ENCODE measurements around the gene ARHGEF18.

The ARHGEF18 gene

DNA sequence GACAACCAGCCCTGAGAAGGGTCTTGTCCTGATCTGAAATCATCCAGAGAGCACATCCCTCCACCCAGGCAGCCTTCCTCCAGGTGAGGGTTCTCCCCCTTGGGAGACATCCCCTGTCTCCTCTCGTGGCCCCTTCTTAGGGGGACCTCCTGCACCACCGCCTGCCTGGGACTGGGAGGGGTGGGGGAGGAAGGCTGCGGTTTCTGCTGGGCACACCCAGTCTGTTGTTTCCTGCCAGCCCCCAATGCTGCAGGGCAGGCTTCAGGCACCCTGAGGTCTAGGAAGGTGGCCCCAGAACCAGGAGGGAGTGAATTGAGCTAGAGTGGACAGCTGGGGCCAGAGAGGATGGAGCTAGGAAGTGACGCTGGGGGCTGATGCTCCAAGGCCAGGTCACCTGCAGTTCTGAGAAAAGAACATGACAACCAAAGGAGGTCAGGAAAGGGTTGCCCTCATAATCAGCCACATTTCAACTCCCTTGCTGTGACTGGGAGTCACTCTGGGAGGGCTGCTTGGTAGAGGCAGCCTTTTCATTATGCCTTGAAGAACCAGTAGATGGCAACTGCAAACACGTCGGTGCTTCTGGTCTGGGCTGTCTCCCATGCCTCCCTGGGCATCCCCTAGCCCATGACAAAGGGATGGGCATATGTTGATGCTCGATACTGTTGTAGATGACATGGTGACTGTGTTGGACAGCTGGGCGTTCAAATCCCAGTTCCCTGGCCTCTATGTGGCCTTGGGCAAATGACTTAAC is 1.4 kb downstream of the ARHGEF18 start:
- DNase-seq: no peak

DNA sequence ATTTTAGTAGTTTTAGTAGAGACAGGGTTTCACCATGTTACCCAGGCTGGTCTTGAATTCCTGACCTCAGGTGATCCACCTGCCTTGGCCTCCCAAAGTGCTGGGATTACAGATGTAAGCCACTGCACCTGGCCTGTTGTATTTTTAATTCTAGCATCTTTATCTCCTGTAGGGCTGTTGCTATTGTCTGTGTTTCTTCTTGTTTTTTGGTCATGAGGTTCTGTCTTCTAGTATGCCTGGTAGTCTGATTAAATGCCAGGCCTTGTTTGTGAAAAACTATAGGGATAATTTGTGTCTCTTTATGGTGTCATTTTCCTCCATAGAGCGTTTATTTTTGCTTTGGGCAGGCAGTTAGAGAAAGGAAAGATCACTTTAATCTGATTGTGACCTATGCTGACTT is 3.1 kb downstream of the ARHGEF18 start:
- no peak for DNase-seq

DNA sequence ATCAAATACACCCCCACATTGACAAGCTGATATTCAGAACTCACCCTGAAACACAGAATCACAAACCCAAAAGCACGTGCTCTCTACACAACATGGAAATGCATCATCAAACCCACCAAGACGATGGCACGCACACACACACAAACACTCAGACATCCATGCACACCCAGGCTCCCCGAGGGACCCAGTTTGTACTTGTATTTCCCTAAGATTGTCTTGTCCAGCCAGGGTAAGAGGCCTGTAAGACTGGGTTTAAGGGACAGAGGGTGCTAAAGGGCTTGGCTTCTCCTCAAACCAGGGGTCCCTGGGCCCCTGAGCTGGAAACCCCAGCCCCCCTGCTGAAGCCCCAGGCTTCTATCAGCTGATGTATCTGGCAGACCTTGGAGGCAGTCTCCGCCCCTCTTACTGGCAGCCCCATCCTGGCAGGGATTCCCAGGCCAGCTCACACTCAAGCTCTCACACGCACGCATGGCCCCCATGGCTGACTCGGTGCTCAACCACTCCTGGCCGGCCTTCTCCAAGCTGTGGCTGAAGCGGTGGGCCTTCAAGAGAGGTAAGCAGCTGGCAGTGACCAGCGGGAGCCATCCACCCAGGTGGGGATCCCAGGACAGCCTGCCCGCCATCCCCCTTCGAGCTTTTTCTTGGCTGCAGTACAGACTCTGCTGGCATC is 6.5 kb downstream of the ARHGEF18 start:
- no peak for DNase-seq

DNA sequence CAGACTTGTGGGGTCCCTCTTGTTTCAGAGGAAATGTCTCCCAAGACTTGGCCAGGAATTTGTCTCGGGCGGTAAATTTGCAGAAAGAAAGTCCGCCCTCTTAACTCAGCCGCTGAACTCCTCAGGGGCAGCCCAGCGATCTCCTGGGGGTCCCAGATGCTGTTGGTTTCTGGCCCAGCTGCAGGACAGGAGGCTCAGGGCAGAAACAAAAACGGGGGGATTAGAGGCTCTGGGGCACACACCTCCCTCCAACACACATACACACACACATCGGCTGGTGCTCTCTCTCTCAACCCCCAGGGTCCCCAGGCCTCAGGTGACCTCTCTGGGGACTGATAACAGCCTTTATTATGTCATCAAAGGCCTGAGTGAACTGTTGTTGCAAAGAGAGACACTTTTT is 7.1 kb downstream of the ARHGEF18 start:
- DNase-seq: no peak

DNA sequence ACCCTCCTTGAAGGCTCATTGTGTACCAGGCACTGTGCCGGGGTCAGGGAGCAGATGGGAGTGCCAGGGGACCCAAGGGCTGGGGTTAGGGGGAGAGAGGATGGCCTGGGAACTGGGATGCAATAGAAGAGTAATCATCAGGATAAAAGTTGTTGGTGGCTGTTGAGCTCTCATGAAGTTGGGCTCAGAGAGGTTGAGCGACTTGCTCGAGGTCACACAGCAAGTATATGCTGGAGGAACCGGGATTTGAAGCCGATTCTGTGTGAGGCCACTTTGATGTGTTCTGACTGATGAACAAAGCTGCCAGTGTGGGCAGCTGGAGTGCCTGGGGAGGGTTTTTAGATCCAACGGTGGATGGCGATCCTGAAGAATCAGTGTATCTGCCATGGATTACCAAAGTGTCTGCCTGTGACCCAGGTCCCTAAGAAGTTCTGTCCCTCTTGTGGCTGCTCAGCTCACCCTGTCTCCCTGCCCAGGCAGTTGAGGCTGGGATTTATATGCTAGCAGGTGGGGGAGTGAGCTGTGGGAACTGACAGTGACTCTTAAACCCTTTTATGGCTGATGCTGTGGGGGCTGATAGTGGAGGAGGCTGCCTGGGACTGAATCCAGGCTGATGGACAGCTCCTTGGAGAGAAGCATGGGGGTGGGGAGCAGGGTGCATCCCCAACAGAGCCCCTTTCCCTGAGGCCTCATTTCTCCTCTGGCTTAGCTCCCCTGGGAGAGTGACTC is 8.3 kb downstream of the ARHGEF18 start:
- DNase-seq: no peak

DNA sequence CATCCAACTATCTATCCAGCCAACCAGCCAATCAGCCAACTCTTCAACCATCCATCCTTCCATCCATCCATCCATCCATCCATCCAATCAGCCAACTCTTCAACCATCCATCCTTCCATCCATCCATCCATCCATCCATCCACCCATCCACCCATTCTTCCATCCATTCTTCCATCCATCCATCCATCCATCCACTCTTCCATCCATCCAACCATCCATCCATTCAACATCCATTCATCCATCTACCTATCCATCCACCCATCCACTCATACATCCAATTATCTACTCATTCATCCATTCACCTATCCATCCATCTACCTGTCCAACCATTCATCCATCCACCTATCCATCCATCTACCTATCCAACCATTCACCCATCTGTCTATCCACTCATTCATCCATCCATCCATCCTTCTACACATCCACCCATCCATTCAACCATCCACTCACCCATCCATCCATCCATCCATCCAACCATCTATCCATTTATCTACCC is 9.4 kb downstream of the ARHGEF18 start:
- no peak for DNase-seq

DNA sequence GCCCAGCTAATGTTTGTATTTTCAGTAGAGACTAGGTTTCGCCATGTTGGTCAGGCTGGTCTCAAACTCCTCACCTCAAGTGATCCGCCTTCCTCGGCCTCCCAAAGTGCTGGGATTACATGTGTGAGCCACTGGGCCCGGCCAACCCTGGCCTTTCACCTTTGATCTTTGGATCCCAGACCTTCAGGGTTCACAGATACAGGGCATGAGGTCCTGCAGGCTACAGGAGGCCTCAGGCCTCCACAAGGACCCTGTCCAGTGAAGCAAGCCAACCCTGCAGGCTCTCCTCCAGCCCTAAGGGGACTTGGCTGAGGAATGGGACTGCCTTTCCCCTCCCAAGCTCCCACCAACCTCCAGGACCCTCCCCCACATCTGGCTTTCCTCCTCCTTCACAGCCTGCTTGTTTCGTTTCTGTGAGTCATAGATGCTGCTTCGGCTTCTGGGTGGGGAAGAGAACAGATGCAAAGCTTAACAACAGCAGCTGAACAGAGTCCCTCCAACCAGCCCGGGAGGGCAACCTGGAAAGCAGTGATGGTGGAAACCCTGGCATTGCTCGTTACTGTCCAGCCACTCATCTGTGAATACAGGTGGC is 11.8 kb downstream of the ARHGEF18 start:
- DNase-seq: no peak

DNA sequence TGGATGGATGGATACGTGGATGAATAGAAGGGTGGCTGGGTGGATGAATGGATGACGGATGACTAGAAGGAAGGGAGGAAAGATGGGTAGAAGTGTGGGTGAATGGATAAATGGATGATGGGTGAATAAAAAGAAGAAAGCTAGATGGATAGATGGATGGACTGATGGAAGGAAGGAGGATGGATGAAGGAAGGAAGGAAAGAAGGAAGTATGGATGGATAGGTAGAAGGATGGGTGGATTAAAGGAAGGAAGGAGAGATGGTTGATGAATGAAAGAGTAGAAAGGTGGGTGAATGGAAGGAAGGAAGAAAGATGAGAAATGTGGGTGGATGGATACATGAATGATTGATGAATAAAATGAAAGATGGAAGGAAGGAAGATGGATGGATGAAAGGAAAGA is 14.5 kb downstream of the ARHGEF18 start:
- no peak for DNase-seq

DNA sequence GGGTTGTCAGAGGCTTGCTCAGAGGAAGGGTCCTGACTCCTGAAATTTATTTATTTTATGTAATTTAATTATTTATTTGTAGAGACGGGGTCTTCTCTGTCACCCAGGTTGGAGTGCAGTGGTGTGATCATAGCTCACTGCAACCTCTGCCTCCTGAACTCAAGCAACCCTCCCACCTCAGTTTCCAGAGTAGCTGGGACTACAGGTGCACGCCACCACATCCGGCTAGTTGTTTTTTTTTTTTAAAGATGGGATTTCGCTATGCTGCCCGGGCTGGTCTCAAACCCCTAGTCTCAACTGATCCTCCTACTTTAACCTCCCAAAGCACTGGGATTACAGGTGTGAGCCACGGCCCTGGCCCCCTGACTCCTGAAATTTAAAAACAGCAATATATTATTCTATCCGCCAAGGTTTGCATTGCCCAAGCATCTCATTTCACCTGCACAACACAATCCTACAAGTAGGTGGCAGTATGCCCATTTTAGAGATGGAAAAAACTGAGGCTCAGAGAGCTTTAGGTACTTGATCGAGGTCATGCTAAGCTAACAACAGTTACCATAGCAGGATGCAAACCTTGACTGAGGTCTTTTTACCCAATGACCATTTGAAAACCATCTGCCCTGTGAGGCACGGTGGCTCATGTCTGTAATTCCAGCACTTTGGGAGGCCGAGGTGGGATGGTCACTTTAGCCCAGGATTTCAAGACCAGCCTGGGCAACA is 18.1 kb downstream of the ARHGEF18 start:
- peak; percentile 46 for DNase-seq

DNA sequence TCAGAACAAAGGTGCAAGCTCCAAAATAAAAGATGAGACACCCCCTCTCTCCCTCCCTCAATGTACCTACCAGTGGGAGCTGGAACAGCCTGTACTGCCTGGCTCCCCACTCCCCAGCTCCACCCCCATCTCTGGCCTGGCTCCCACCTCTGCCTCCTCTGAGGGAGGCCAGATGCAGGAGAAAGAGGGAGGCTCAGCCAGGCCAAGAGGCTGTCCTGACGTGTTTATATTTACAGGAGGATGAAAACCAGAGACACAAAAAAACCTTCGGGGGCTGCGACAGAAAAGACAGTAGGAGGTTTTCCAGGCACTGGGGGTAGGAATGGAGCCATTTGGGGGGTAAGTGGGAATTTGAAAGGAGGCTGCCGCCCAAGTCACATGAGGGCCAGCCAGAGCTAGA is 19.7 kb downstream of the ARHGEF18 start:
- DNase-seq: no peak

DNA sequence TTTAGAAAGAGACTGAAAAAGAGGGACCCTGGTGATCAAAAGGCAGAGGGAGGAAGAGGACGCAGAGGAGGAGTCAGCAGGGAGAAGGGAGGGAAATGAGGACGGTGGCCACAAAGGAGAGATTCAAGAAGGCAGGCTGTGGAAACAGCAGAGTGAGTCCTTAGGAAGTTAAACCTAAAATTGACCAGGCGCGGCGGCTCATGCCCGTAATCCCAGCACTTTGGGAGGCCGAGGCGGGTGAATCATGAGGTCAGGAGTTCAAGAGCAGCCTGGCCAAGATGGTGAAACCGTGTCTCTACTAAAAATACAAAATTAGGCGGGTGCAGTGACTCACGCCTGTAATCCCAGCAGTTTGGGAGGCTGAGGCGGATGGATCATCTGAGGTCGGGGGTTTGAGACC is 20.1 kb downstream of the ARHGEF18 start:
- DNase-seq: peak; percentile 20

DNA sequence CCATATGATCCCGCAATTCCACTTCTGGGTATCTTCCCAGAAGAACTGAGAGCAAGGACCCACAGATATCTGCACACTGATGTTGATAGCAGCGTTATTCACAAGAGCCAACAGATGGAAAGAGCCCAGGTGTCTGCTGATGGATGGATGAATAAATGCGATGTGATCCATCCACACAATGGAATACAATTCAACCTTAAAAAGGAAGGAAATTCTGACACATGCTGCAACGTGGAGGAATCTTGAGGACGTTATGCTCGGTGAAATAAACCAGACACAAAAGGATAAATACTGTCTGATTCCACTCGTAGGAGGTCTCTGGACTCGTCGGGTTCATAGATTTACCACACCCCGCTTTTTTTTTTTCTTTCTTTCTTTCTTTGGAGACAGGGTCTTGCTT is 21.8 kb downstream of the ARHGEF18 start:
- no peak for DNase-seq

DNA sequence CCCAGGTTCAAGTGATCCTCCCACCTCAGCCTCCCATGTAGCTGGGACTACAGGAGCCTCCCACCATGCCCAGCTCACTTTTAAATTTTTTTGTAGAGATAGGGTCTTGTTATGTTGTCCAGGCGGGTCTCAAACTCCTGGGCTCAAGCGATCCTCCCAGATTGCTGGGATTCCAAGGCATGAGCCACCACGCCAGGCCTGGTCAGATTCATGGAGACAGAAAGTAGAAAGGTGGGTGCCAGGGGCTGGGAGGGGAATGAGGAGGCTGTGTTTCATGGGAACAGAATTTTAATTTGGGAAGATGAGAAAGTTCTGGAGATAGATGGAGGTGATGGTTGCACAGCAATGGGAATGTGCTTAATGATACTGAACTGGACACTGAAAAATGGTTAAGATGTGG is 22.3 kb downstream of the ARHGEF18 start:
- DNase-seq: no peak

DNA sequence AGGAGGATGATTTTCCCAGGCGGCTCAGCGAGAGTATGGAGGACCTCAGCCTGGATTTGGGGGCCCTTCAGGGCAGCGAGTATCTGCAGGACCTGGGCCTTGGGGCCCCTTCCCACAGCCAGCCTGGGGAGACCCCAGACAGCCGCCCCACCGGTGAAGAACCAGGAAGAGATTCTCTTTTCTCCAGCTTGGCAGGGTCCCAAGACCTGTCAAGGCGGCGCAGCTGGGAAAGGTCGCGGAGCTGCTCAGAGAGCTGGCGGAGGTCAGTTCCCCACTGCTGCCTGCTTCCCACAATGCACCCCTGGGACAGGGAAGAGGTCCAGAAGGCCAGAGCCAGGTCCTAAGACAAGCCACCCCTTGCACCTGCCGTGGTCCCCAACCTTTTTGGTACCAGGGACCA is 24.1 kb downstream of the ARHGEF18 start:
- no peak for DNase-seq

DNA sequence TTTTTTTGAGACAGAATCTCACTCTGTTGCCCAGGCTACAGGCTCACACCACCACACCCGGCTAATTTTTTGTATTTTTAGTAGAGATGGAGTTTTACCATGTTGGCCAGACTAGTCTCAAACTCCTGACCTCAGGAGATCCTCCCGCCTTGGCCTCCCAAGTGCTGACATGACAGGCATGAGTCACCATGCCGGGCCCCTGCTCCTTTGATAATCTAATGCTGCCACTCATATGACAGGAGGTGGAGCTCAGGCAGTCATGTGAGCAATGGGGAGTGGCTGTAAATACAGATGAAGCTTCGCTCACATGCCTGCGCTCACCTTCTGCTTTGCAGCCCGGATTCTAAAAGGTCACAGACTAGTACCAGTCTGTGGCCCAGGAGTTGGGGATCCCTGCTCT is 25.1 kb downstream of the ARHGEF18 start:
- no peak for DNase-seq

DNA sequence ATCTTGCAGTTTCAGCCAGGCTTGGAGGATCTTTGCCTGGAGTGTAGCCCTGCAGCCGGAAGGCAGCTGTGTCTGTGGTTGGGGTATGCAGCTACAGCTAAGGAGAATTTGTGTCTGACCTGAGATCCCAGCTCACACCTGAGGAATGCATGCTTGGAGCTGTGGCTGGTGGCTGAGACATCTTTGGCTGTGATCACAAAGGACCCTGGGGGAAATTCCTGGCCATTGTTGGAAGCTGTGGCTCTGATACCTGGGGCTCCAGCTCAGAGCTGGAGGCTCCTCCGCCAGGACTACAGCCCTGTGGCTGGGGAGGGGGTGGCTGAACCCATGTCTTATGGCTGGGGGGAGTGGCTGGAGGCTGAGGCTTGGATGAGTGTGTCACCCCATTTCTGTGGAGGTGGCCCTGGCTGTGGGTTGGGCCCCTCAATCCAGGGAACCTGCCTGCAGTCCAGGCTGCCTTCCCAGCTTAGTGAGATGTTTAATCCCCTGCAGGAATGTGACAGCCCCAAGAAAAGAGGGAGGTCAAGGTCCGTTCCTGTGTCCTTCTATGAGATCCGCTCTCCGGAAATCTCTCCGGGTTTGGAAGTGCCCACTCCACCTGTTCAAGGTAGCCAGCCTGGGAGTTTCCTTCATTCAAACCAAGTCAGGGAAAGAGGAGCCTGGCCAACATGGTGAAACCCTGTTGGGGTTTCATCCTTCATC is 27.6 kb downstream of the ARHGEF18 start:
- no peak for DNase-seq

DNA sequence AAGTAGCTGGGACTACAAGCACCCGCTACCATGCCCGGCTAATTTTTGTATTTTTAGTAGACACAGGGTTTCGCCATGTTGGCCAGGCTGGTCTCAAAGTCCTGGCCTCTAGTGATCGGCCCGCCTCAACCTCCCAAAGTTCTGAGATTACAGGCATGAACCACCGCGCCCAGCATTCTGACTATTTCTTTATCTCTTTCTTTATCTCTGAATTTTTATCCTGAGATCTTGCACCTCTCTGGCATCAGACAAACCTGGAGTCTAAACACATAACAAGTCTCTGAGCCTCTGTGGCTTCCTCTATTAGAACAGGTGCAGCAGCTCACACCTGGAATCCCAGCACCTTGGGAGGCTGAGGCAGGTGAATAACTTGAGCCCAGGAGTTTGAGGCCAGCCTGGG is 28.5 kb downstream of the ARHGEF18 start:
- no peak for DNase-seq

DNA sequence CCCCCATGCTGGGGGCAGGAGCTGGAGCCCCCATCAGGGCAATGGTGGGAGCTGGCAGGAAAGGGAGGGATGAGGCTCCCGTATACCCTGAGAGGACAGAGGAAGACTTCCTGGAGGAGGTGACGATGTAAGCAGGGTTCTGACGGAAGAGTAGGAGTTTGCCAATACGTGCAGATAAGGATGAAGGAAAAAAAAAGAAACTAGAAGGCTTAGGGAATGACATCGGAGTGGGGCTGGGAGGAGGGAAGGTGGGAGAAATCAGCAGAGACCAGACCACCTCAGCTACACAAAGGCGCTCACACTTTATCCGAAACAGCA is 32.3 kb downstream of the ARHGEF18 start:
- no peak for DNase-seq

DNA sequence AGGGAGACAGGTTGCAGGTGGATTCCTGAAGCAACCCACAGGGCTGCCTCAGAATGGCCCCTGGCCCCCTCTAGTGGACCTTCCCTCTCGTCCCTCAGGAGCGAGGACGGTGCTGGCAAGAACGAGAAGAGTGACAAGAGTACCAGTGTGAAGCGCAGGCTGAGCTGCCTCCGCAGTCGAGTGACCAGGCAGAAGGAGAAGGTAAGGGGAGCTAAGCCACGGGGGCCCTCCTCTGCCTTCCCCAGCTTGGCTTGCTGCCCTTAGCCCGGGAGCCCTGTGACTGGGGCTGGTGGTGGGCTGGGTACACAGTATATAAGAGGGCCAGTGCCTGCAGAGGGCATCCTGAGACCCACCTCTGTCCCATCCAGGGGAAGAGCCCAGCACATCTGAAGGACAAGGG is 34.0 kb downstream of the ARHGEF18 start:
- no peak for DNase-seq

DNA sequence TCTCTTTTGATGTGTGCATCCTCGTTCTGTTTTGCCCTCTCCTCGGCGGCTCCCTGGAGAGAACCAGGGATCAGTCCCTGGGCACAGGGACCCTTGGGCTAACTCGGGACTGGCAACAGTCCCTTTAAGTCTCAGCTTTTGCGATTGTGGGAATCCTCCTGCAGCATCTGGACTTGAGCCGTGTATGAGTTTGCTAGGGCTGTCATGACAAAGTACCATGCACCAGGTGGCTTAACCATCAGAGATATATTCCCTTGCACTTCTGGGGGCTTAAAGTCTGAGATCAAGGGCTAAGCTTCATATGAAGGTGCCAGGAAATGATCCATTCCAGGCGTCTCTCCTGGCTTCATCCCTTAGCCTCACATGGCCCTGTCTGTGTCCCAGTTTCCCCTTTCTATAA is 34.5 kb downstream of the ARHGEF18 start:
- no peak for DNase-seq

DNA sequence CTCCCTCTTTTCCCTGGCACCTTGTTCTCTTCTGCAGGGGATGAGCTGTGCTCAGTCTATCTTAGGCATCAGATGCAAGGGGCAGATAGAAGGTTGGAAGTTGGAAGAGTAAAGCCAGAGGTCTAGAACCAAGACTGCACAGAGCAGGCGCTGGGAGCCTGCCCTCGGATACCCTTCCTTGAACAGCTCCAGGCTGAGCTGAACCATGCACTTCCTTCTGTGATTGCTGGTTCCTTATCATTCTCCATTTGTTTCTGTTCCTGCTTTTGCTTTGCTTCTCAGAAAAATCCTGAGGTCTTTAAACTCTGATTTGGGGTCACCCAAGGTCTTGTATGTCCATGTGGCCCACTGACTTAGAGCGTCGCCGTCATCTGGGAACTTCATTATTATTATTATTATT is 36.3 kb downstream of the ARHGEF18 start:
- no peak for DNase-seq

DNA sequence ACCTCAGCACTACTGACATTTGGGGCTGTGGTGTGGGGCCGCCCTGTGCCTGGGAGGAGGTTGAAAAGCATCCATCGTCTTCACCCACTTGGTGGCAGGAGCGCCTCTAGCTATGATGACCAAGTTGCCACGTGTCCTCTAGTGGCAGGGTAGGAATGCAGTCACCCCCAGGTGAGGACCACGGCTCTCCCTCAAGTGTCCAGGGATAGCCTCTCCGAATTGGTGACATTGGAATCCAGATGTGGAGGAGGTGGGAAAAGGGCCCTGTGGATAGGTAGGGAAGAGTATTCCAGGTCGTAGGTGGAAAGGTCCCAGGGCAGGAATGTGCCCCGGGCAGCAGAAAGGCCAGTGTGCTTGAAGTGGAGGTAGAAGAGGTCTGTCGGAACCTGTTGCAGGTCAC is 37.6 kb downstream of the ARHGEF18 start:
- no peak for DNase-seq

Measured in fibroblast of skin of right quadriceps (primary cell).